ENCODE measurements around the gene NDST3.

The NDST3 gene

DNA sequence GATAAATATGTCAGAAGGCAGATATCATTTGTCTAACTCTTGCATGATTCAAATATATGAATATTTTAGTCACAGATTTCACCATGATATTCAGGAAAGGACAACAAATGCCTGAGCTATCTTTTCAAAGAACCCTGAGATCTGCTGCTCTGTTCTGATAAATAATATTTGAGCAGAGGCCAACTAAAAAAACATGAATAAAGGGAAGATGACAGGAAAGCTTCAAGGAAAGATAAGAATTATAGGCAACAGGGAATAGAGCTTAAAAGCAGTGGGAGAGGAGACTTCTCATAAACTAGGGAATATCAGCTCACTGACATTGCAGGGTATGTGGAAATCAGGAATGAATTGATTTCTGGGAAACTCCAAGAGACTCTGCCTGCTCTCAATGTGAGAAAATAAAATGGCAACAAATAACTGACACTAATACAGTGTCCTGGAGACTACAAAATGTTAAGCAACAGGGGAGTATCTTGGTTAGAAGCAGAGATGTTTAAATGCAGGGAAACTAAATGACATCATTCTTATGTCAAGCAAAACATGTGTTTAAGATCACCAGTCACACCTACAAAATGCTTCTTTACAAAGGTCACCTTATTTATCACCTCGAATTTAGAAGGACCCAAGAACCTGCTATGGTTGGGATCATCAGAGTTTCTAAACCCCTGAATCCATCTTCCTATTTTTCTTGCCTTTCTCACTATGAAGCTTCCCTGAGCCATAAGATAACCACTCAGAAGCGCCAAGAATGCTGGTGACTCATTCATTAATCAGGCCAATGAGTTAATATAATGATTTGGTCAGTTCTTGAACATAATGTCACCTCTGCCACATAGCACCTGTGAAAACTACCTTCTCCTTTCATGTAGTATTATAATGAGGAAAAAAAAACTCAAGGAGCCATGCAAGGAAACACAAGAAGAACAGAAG is 78.1 kb downstream of the NDST3 start:
- DNase-seq: no peak
- no peak for TF ChIP-seq POLR2A (IDR thresholded peaks at IDR 0.05; ENCODE audit: low read length)
- no peak for TF ChIP-seq GATA1 (IDR thresholded peaks at IDR 0.05; ENCODE audit: low read depth, low read length)

DNA sequence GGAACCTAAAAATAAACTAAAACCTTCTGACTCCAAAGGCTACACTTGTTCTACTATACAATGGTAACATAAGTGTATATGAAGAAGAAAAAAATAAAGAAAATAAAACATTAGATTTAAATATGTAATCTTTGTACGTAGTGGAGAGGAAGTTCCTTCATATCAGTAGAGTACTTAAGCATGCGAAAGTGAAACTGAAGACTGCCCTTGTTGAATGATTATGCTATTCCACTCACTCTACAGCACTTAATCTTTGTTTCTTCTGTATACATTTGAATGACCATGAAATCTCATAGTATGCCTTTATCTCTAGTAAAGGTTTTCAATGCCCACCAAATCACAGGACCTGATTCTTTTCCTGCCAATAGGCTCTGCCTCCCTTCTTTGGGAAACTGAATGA is 78.9 kb downstream of the NDST3 start:
- TF ChIP-seq GATA1 (IDR thresholded peaks at IDR 0.05; ENCODE audit: low read depth, low read length) (no peak), POLR2A (IDR thresholded peaks at IDR 0.05; ENCODE audit: low read length) (no peak)
- no peak for DNase-seq

DNA sequence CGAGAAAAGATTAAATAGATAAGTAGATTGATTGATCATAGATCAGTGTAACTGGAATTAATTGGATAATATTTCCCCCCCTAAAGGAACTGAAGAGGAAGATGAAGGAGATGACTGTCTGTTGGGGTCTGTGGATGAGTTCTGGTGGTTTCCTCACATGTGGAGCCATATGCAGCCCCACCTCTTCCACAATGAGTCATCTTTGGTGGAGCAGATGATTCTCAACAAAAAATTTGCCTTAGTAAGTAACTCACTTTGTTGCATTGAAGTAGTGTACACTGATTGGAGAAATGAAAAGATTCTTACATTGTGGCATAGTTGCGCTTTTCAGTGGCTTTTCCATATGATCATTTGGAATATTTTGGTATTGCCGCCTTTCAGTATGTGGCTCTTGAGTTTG is 80.4 kb downstream of the NDST3 start:
- no peak for DNase-seq
- TF ChIP-seq POLR2A (IDR thresholded peaks at IDR 0.05; ENCODE audit: low read length): no peak
- TF ChIP-seq GATA1 (IDR thresholded peaks at IDR 0.05; ENCODE audit: low read depth, low read length): no peak

DNA sequence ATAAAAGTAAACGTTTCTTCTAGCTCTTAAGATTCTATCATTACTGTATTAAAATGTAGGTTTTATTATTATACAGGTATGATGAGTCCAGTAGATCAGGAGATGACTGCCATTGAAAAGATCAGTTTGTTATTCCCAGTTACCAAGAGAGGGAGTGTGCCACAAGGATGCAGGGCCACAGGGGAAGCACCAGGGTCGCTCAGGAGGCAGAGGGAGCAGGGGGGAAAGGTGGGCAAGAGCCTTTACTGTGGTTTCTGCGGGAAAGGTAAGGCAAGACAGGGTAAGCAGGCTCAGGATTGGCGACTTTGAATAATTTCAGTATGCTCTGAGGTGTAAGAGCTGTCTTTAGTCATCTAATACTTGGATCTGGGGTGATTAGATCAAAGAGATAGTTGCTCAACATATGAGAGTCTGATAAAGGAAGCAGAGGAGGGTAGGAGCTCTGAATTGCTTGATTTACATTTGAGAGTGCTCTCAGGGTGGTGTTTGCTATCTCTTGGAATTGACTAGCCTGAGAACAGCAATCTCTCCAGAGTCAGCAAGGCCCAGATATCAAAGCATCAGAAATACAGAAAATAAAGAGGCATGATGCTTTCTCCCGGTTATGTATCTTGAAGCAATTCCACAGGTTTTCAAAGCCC is 86.0 kb downstream of the NDST3 start:
- TF ChIP-seq GATA1 (IDR thresholded peaks at IDR 0.05; ENCODE audit: low read depth, low read length): no peak
- TF ChIP-seq POLR2A (IDR thresholded peaks at IDR 0.05; ENCODE audit: low read length): no peak
- no peak for DNase-seq

DNA sequence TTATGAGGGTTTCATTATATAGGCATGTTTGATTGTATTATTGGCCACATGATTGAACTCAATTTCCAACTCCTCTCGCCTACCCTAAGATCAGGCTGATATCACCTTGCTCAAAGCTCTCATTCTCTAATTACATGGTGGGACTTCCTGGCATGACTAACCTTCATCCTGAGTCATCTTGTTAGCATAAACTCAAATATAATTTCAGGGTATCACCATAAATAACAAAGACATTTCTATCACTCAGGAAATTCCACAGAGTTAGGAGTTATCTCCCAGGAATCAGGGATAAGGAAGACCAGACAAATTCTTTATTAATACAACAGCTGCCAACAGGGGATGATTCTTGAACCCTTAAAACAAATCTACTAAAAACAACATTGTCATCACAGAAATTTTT is 90.7 kb downstream of the NDST3 start:
- no peak for DNase-seq
- TF ChIP-seq GATA1 (IDR thresholded peaks at IDR 0.05; ENCODE audit: low read depth, low read length): no peak
- TF ChIP-seq POLR2A (IDR thresholded peaks at IDR 0.05; ENCODE audit: low read length): no peak

DNA sequence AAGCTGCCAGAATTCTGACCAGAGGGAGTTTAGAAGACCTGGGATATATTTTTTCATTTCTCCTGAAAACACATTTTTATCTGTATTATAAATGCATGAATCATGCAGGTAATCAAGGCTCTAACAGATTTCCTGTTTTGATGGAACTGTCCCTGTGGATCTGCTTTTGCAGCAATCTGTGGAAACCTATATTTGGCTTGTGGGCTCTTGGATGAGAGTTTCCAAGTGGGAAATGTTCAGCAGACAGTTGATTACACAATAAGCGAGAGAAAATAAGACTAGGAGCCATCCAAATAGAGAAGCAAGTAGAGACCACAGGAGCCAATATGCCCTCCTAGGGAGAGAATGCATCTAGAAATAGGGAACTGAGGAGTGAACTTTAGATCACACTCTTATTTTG is 105.0 kb downstream of the NDST3 start:
- DNase-seq: no peak
- TF ChIP-seq POLR2A (IDR thresholded peaks at IDR 0.05; ENCODE audit: low read length) (no peak), GATA1 (IDR thresholded peaks at IDR 0.05; ENCODE audit: low read depth, low read length) (no peak)

DNA sequence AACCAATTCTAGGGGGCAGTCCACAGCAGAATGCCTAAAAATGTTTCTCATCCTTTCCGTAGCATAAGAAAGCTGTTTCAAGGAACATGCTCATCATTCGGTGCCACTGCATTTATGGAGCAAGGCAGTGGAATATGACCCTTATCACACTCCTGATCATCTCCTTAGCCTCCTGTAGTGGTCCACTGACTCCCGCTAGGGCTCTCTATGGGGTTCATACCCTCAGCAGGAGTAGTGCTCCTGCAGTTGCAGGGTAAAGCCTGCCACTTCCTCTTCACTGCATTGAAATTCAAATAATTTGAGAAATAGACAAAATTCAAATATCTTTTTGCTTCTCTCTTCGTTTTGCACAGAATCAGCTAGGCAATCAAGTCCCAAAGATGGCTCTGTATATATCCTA is 107.0 kb downstream of the NDST3 start:
- DNase-seq: no peak
- TF ChIP-seq POLR2A (IDR thresholded peaks at IDR 0.05; ENCODE audit: low read length) (no peak), GATA1 (IDR thresholded peaks at IDR 0.05; ENCODE audit: low read depth, low read length) (no peak)

DNA sequence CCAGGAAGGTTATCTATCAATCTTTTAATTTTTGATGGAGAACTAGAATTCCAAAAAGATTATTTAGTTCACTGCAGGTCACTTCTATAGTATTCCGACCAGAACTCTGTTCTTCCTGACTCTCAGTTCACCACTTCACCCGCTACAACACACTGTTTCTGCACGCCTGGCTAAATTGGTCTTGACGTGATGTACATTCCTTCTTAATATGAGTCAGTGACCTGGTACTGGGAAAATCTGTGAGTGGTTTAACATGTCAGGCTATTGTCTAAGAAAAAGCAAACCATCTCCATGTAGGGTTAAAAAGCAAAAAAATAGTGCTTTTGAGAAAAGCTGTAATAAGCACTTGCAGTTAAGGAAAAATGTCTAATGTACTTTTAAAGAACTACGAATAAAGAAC is 120.4 kb downstream of the NDST3 start:
- TF ChIP-seq GATA1 (IDR thresholded peaks at IDR 0.05; ENCODE audit: low read depth, low read length): no peak
- TF ChIP-seq POLR2A (IDR thresholded peaks at IDR 0.05; ENCODE audit: low read length): no peak
- DNase-seq: no peak

DNA sequence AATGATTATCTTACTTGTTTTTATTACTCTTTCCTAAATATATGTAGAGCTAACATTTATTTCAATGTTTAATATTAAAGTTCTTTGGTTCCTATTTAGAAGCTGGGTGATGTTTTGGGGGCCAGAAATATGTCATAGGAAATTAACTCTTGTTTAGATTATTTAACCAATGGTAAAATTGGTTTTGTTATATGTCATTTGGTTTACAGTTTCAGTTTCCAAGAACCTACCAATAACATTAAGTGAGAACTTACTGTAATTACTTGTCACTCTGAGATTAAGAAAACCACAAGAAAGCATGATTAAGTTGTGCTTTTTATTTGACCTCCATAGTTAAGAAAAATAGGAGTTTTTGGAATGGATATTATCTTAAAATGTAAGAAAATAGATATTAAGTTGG is 121.2 kb downstream of the NDST3 start:
- TF ChIP-seq GATA1 (IDR thresholded peaks at IDR 0.05; ENCODE audit: low read depth, low read length) (no peak), POLR2A (IDR thresholded peaks at IDR 0.05; ENCODE audit: low read length) (no peak)
- DNase-seq: no peak

DNA sequence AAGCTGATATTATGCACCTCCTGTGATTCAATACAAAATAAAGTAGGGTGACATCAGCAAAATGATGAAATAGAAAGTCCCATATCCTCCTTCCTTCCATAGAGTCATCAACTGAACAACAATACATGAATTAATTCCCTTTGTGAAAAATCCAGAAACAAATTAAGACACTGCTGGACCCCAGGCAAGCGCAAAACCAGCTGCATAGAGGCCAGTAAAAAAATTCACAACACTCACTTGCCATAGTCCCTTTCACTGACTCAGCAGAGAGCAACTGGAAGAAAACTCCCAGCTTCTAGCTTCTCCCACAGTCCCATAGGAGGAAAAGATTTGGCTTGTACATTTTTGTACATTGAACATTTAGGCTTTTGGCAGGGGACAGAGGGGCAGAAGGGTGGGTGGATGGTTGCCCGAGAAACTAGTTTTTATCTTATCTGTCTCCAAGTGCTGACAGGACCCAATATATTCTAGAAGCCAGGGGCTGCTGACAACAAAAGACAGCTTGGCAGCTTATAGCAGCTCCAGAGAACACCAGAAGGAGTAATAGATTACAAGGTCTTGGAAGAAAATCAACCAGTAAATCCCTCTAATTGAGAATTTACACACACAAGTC is 124.6 kb downstream of the NDST3 start:
- DNase-seq: peak; percentile 3 to 75
- TF ChIP-seq POLR2A (IDR thresholded peaks at IDR 0.05; ENCODE audit: low read length) (no peak), GATA1 (IDR thresholded peaks at IDR 0.05; ENCODE audit: low read depth, low read length) (no peak)

DNA sequence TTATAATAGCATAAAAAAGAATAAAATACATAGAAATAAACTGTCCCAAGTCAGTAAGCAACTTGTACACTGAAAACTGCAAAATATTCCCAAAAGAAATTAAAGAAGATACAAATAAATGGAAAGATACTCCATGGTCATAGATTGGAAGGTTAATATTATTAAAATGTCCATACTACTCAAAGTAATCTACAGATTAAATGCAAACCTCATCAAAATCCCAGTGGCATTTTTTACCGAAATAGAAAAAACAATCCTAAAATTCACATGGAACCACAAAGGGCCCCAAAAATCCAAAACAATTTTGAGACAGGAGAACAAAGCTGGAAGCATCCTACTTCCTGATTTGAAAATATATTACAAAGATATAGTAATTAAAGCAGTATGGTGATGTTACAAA is 133.0 kb downstream of the NDST3 start:
- DNase-seq: no peak
- no peak for TF ChIP-seq GATA1 (IDR thresholded peaks at IDR 0.05; ENCODE audit: low read depth, low read length)
- no peak for TF ChIP-seq POLR2A (IDR thresholded peaks at IDR 0.05; ENCODE audit: low read length)

DNA sequence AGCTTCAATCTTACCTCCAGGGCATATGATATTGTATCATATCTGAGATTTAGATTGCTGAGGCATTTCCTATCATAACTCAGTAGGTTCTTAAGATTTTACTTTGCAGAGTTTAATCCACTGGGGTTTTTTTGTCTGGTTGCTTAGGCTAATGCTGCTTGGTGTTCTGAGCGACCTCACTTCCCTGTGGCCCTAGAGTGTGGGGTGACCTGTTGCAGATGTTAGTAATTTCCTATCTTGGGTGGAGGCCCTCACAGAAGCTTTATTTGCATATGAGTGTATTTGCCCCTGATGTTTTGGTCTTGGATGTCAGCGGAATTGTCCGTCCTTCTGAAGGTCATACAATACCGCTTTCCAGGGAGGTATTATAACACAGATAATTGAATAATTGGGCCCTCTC is 137.1 kb downstream of the NDST3 start:
- DNase-seq: no peak
- TF ChIP-seq GATA1 (IDR thresholded peaks at IDR 0.05; ENCODE audit: low read depth, low read length) (no peak), POLR2A (IDR thresholded peaks at IDR 0.05; ENCODE audit: low read length) (no peak)

DNA sequence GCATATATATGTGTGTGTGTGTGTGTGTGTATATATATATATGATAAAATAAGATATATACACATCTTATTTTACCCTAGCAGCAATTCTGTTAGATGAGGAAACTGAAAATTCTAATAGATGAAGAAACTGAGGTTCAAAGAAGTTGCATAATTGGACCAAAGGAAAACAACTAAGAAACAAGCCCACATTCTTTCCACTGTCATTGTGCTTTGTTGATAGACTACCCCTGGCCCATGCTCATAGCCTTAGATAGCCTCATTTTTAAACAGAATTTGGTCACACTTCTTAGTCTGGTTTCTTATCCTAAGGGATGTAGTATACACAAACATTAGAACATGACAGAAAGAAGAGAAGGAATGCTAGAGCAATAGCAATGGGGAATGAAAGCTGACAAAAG is 138.8 kb downstream of the NDST3 start:
- DNase-seq: no peak
- TF ChIP-seq POLR2A (IDR thresholded peaks at IDR 0.05; ENCODE audit: low read length): no peak
- TF ChIP-seq GATA1 (IDR thresholded peaks at IDR 0.05; ENCODE audit: low read depth, low read length): no peak

DNA sequence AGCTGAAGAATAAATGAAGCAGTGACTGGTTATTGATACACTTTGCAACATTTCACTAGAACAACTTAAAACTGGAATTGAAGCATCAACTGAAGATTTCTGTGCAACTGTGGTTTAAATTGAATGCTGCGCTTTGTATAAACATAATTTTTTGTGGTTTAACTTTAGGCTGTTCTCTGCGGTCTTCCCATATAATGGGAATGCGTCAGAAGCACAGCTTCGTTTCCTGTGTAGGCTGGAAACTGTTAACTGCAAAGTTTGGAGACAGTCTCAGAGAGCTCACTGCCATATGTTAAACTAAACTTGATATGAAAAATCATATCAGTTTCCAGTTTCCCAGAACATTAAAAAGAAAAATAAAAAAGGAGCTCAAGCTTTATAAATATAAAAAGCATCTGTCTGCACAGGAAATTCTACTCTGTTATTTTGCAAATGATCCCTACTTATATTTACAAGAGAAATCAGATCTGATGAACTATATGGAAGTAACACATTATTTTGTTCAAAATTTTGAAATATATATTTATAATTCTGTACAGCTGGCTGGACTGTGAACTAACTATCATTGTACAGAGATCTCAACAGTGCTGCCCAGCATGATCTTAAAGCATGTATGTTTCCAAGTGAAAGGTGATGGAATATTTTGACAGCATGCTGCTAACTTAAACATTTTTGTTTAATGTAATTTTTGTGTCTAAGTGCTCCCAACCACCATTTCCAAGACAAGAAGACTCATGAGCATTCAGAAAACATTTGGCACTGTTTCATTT is 139.9 kb downstream of the NDST3 start:
- no peak for DNase-seq
- TF ChIP-seq GATA1 (IDR thresholded peaks at IDR 0.05; ENCODE audit: low read depth, low read length) (no peak), POLR2A (IDR thresholded peaks at IDR 0.05; ENCODE audit: low read length) (no peak)
